Neural cell (in vitro differentiated cells): ENCODE results near the gene MAGI2. TPM values are rescaled to one million over a fixed set of nuclear protein-coding genes. Genes with fewer than 3 reads are reported as not detected.

Experiments used
- H2AFZ ChIP-seq: fragments of 200-600, 300-800 bp; sonication (generic), shearing (Covaris generic); 2 replicates; pipeline ENCODE4 v1.6.0; 2014; ENCODE audit warnings: low read depth, mild to moderate bottlenecking, antibody characterized with exemption, low read length, moderate library complexity
- H3F3A ChIP-seq: fragments of 200-600 bp; shearing (Covaris generic); 2 replicates; pipeline ENCODE4 v1.6.1; 2016; ENCODE audit warnings: mild to moderate bottlenecking, moderate library complexity, mixed read lengths, antibody characterized with exemption, low read length; ENCODE audit not compliant: insufficient read depth, poor library complexity, severe bottlenecking
- H3K27ac ChIP-seq: fragments of 200-600, 300-800 bp; sonication (generic), shearing (Covaris generic); 2 replicates; pipeline ENCODE4 v1.5.1; 2014; ENCODE audit warnings: mild to moderate bottlenecking, low read length, moderate library complexity
- H3K27me3 ChIP-seq: fragments of 300-800, 200-600 bp; sonication (generic), shearing (Covaris generic); 2 replicates; pipeline ENCODE4 v1.6.0; 2014; ENCODE audit warnings: mild to moderate bottlenecking, low read depth, low read length, moderate library complexity; ENCODE audit not compliant: insufficient read depth
- H3K36me3 ChIP-seq: fragments of 300-800, 200-600 bp; sonication (generic), shearing (Covaris generic); 2 replicates; pipeline ENCODE4 v1.5.1; 2014; ENCODE audit warnings: mild to moderate bottlenecking, antibody characterized with exemption, low read length, moderate library complexity; ENCODE audit not compliant: insufficient read depth
- H3K4me2 ChIP-seq: fragments of 300-800, 200-600 bp; sonication (generic), shearing (Covaris generic); 2 replicates; pipeline ENCODE4 v1.6.0; 2014; ENCODE audit warnings: mild to moderate bottlenecking, low read length
- H3K4me3 ChIP-seq: fragments of 300-800, 200-600 bp; sonication (generic), shearing (Covaris generic); 2 replicates; pipeline ENCODE4 v1.5.1; 2014; ENCODE audit warnings: mild to moderate bottlenecking, low read length, moderate library complexity
- H3K79me2 ChIP-seq: fragments of 200-600 bp; shearing (Covaris generic); replicated peaks from 2 replicates; pipeline ENCODE4 v1.6.0; 2014; ENCODE audit warnings: mild to moderate bottlenecking, low read length, moderate library complexity; ENCODE audit not compliant: insufficient read depth
- H3K9ac ChIP-seq: fragments of 300-800, 200-600 bp; sonication (generic), shearing (Covaris generic); 2 replicates; pipeline ENCODE4 v1.6.1; 2016; ENCODE audit warnings: mild to moderate bottlenecking, low read length, mixed read lengths
- H3K9me2 ChIP-seq: fragments of 200-600 bp; shearing (Covaris generic); 2 replicates; pipeline ENCODE4 v1.6.1; 2016; ENCODE audit warnings: mild to moderate bottlenecking, low read length, mixed read lengths; ENCODE audit not compliant: insufficient read depth
- H3K9me3 ChIP-seq: fragments of 200-600, 300-800 bp; sonication (generic), shearing (Covaris generic); 2 replicates; pipeline ENCODE4 v1.6.1; 2016; ENCODE audit warnings: mild to moderate bottlenecking, mixed run types, low read length, moderate library complexity, mixed read lengths
- H4K20me1 ChIP-seq: fragments of 200-600 bp; shearing (Covaris generic); 2 replicates; pipeline ENCODE4 v1.6.1; 2016; ENCODE audit warnings: mild to moderate bottlenecking, mixed run types; ENCODE audit not compliant: insufficient read depth
- CTCF ChIP-seq: fragments of 450-650 bp; IDR thresholded peaks from 2 replicates; pipeline ENCODE4 v1.5.1; 2014; ENCODE audit warnings: antibody characterized with exemption, mild to moderate bottlenecking, moderate library complexity; ENCODE audit not compliant: poor library complexity, severe bottlenecking
- EP300 ChIP-seq: fragments of 450-650 bp; conservative IDR thresholded peaks from 2 replicates; pipeline ENCODE4 v1.6.1; 2014; ENCODE audit warnings: antibody characterized with exemption, mild to moderate bottlenecking, moderate library complexity; ENCODE audit not compliant: poor library complexity, severe bottlenecking
- EZH2 ChIP-seq: fragments of 200-600, 300-800 bp; shearing (Covaris generic), sonication (generic); IDR thresholded peaks from 2 replicates; pipeline ENCODE4 v1.6.1; 2014; ENCODE audit warnings: antibody characterized with exemption, low read length, borderline replicate concordance, mild to moderate bottlenecking; ENCODE audit not compliant: insufficient read depth, poor library complexity, severe bottlenecking
- MXI1 ChIP-seq: fragments of 450-650 bp; conservative IDR thresholded peaks from 2 replicates; pipeline ENCODE4 v1.6.1; 2014; ENCODE audit warnings: antibody characterized with exemption, mild to moderate bottlenecking; ENCODE audit not compliant: poor library complexity, severe bottlenecking
- POLR2AphosphoS5 ChIP-seq: IDR thresholded peaks from 2 replicates; pipeline ENCODE4 v1.6.1; 2012
- RAD21 ChIP-seq: fragments of 450-650 bp; conservative IDR thresholded peaks from 2 replicates; pipeline ENCODE4 v1.6.1; 2014; ENCODE audit warnings: antibody characterized with exemption, mild to moderate bottlenecking, moderate library complexity
- REST ChIP-seq: IDR thresholded peaks from 2 replicates; pipeline ENCODE4 v1.6.1; 2012; ENCODE audit warnings: borderline replicate concordance
- SMC3 ChIP-seq: fragments of 450-650 bp; conservative IDR thresholded peaks from 2 replicates; pipeline ENCODE4 v1.6.1; 2014; ENCODE audit warnings: antibody characterized with exemption, mild to moderate bottlenecking, moderate library complexity; ENCODE audit not compliant: poor library complexity
- TAF1 ChIP-seq: IDR thresholded peaks from 2 replicates; pipeline ENCODE4 v1.6.1; 2012; ENCODE audit warnings: low read depth
- polyA plus RNA-seq: library from polyadenylated mRNA; depleted of rRNA; stranded (reverse); fragments of >200 nt; gene quantifications from 2 replicates; pipeline ENCODE4 v1.2.3, GENCODE V29; 2014

The MAGI2 gene
- polyA plus RNA-seq, 1 donor from 2014 or later, result 19.3 TPM

- Histone ChIP-seq H3K9me2 (no peaks in the 10 kb centered on the region), H3K9me3 (no peaks in the 10 kb centered on the region), H3K4me2 (no peak overlapping the region), H2AFZ (no peak overlapping the region), H3K79me2 (no peaks in the 10 kb centered on the region), H4K20me1 (no peaks in the 10 kb centered on the region), H3K4me3 (no peak overlapping the region), H3K27ac (no peak overlapping the region), H3F3A (no peaks in the 10 kb centered on the region), H3K36me3 (no peaks in the 10 kb centered on the region), H3K9ac (no peak overlapping the region), H3K27me3 (no peaks in the 10 kb centered on the region)
- no peak for TF ChIP-seq CTCF
- TF ChIP-seq RAD21, result no peak
- no peak for TF ChIP-seq SMC3
- TF ChIP-seq POLR2AphosphoS5, result no peak
- no peak for TF ChIP-seq EP300
- no peak for TF ChIP-seq EZH2
- no peak for TF ChIP-seq TAF1
- TF ChIP-seq REST, result no peak
- no peak for TF ChIP-seq MXI1
These were observed 1053.4 kb downstream of the MAGI2 start for GRCh38 chr7:78400038-78400437.

- no peaks in the 10 kb centered on the region for H3K79me2 ChIP-seq
- H3K27ac ChIP-seq, result no peak overlapping the region
- H2AFZ ChIP-seq, result no peak overlapping the region
- H3K4me2 ChIP-seq, result no peak overlapping the region
- H3K9me2 ChIP-seq, result no peaks in the 10 kb centered on the region
- no peaks in the 10 kb centered on the region for H3K9me3 ChIP-seq
- TF ChIP-seq EP300 (no peak), SMC3 (no peak), POLR2AphosphoS5 (no peak), TAF1 (no peak)
- H3K9ac ChIP-seq, result no peak overlapping the region
- no peaks in the 10 kb centered on the region for H4K20me1 ChIP-seq
- no peaks in the 10 kb centered on the region for H3F3A ChIP-seq
- H3K27me3 ChIP-seq, result no peaks in the 10 kb centered on the region
- H3K4me3 ChIP-seq, result no peak overlapping the region
- no peaks in the 10 kb centered on the region for H3K36me3 ChIP-seq
These were observed 1054.3 kb downstream of the MAGI2 start for GRCh38 chr7:78399033-78399769.
